ENCODE measurements around the gene DHX58. TPM values are rescaled to one million over a fixed set of nuclear protein-coding genes. Genes with fewer than 3 reads are reported as not detected.

The DHX58 gene
- total RNA-seq, 1 donor from 2014 or later, result 4.6 TPM

- H3K4me3 ChIP-seq (ENCODE audit: low read depth, low read length), result no peak overlapping the region
- TF ChIP-seq, protein P1, sequence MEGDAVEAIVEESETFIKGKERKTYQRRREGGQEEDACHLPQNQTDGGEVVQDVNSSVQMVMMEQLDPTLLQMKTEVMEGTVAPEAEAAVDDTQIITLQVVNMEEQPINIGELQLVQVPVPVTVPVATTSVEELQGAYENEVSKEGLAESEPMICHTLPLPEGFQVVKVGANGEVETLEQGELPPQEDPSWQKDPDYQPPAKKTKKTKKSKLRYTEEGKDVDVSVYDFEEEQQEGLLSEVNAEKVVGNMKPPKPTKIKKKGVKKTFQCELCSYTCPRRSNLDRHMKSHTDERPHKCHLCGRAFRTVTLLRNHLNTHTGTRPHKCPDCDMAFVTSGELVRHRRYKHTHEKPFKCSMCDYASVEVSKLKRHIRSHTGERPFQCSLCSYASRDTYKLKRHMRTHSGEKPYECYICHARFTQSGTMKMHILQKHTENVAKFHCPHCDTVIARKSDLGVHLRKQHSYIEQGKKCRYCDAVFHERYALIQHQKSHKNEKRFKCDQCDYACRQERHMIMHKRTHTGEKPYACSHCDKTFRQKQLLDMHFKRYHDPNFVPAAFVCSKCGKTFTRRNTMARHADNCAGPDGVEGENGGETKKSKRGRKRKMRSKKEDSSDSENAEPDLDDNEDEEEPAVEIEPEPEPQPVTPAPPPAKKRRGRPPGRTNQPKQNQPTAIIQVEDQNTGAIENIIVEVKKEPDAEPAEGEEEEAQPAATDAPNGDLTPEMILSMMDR (conservative IDR thresholded peaks at IDR 0.05; ENCODE audit: low read depth, low read length), result no peak
- no peak for DNase-seq (ENCODE audit: low read depth)
These were observed 60.9 kb downstream of the DHX58 start for GRCh38 chr17:42051645-42052044.

Other genes with a start within 250 kb of the DHX58 start
- 12.3 and 13.8 TPM in 2 replicates for gene KLHL11, start 247.3 kb downstream of the DHX58 start, total RNA-seq
- gene ACLY, start 193.8 kb downstream of the DHX58 start, total RNA-seq, result 193 and 311 TPM in 2 replicates
- gene ODAD4, start 182.1 kb downstream of the DHX58 start, total RNA-seq, result 0.23 and 0.29 TPM in 2 replicates
- 69.8 and 75.9 TPM in 2 replicates for gene CNP, start 145.9 kb downstream of the DHX58 start, total RNA-seq
- gene DNAJC7, start 95.3 kb downstream of the DHX58 start, total RNA-seq, result 57.6 and 66.8 TPM in 2 replicates
- 37.7 and 53.3 TPM in 2 replicates for gene NKIRAS2, start 92.6 kb downstream of the DHX58 start, total RNA-seq
- gene C17orf113, start 62.1 kb downstream of the DHX58 start, total RNA-seq, result 0.07 and 0.98 TPM in 2 replicates
- 0.07 TPM in 1 of 2 replicates, not detected in the other for gene ZNF385C, start 14.2 kb downstream of the DHX58 start, total RNA-seq
- gene KAT2A, start 8.7 kb upstream of the DHX58 start, total RNA-seq, result 13.1 and 18.6 TPM in 2 replicates
- not detected in 2 replicates for gene HSPB9, start 10.1 kb upstream of the DHX58 start, total RNA-seq
- gene RAB5C, start 42.3 kb upstream of the DHX58 start, total RNA-seq, result 89.4 and 150 TPM in 2 replicates
- not detected in 2 replicates for gene KCNH4, start 68.4 kb upstream of the DHX58 start, total RNA-seq
- gene HCRT, start 72.7 kb upstream of the DHX58 start, total RNA-seq, result not detected in 2 replicates
- 15.7 and 17.4 TPM in 2 replicates for gene GHDC, start 81.8 kb upstream of the DHX58 start, total RNA-seq
- 16.0 and 19.5 TPM in 2 replicates for gene STAT5B, start 163.7 kb upstream of the DHX58 start, total RNA-seq
- 10.9 and 11.3 TPM in 2 replicates for gene STAT5A, start 175.8 kb upstream of the DHX58 start, total RNA-seq

All from epithelial cell of proximal tubule (primary cell).